T-helper 1 cell treated with Interleukin-12 subunit alpha and Interleukin-12 subunit beta and Interleukin-4 antibody, amounts not matched to agents 30 ng/mL and 1 ng/mL, for 36 hours (primary cell): ENCODE measurements around the gene AOPEP. TPM values are rescaled to one million over a fixed set of nuclear protein-coding genes. Genes with fewer than 3 reads are reported as not detected.

ENCODE experiments used
- intact Hi-C: fragments of 100-400 bp; cut with micrococcal nuclease; formaldehyde crosslinking; loops from one replicate; pipeline ENCODE4 v1.15.1; 2024
- total RNA-seq: library from RNA; stranded (reverse); gene quantifications from 2 replicates; pipeline ENCODE4 v1.2.3, GENCODE V29; 2022

Gene AOPEP
- total RNA-seq, 1 donor from 2014 or later: 19.7 TPM

GRCh38 chr9:95100071-95100627, 373.6 kb downstream of the AOPEP start:
- intact Hi-C loops: no loop called here

- intact Hi-C loops: no loop called here
Measured at GRCh38 chr9:95101326-95101725, 374.8 kb downstream of the AOPEP start.

GRCh38 chr9:95102001-95102433, 375.5 kb downstream of the AOPEP start:
- intact Hi-C loops: no loop called here

DNA sequence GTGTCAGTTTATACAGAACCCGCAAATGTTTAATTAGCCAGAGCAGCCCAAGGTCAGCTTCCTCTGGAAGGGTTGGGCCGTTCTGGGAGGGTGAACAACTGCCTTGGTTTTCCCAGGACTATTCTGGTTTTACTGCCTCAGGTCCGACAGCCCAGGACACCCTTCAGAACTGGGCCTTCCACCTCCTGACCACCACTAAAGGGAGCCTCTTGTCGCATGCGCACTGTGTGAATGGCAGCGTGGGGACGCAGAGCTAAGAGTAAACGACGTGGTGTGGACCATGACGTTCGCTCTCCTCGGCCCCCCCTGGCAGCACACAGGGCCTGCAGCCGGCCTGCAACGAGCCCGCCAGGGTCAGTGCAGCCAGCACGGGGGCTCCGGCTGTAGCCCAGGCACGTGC, 376.1 kb downstream of the AOPEP start:
- intact Hi-C loops: no loop called here

DNA sequence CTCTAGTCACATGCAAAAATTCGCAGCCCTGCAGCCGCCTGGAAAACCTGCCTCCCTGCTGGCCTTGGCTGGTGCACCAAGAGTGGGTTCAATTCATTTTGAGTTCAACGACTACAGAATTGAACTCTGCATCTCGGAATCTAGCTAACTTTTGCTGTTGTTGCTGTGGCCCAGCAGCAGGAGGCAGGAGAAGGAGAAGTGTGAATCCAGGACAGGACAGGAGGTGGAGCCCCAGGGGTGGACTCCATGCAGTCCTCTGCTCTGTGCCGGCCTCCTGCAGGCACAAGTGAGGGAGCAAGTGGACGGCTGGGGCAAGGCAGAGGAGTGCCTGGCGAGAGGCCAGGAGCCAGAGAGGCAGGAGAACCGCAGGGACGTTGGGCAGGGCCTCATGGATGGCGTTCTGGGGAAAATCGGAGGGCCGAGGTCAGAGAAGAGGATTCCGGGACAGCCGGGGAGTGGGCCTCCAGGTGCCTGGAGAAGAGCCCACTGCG, 376.8 kb downstream of the AOPEP start:
- intact Hi-C loops: no loop called here

GRCh38 chr9:95103871-95104580, 377.5 kb downstream of the AOPEP start:
- intact Hi-C loops: no loop called here

GRCh38 chr9:95104581-95104960, 378.1 kb downstream of the AOPEP start:
- intact Hi-C loops: no loop called here

DNA sequence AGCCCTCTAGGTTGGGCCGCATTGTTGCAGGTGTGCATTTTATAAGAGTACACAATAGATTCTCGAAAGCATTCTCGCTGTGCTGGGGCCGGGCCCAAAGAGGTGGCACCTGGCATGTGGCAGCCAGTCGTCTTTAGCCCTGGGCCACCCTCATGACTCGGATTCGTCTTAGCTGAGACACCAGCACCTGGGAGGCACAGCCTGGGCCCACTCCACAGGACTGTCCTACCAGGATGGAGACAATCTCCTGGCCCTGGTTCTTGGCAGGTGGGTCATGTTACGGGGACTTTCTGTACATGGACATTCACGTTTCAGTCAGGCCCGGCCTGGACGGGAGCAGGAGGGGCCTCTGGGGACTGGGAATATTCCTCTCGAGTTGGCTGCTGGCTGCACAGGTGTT, 378.5 kb downstream of the AOPEP start:
- intact Hi-C loops: no loop called here

- intact Hi-C loops: no loop called here
Measured at GRCh38 chr9:95105519-95106287, 379.2 kb downstream of the AOPEP start.

DNA sequence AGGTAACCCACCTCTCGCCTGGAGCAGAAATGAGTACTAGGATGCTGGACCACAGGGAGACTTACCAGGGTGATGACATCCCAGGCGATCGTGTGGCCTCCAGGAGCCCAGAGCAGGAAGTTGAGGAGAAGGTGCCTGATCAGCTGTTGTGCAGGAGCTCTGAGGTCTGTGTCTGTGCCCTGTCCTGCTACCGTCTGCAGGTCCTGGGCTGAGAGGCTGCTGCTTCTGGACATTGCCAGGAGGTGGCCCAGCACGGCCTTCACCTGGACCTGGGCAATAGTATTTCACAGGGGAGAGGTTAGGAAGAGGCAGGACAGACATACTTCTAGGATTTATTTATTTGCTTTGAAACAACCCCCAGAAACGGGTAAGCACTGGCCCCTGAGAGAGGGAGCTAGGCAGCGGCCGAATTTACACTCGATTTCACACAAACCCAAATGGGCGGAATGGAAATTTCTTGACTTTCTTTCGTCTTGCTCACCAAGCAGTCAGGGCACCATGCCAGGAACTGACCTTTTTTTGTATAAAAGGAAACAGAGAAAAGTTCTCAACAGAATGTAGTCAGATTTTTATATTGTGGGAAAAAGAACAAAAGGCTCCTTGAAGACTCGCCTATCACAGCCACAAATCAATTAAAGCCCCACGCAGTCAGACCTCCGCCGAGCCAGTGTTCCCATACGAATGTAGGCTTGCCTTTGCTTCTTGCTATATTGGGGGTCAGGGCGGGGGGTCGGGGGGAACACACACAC, 380.7 kb downstream of the AOPEP start:
- intact Hi-C loops: no loop called here

DNA sequence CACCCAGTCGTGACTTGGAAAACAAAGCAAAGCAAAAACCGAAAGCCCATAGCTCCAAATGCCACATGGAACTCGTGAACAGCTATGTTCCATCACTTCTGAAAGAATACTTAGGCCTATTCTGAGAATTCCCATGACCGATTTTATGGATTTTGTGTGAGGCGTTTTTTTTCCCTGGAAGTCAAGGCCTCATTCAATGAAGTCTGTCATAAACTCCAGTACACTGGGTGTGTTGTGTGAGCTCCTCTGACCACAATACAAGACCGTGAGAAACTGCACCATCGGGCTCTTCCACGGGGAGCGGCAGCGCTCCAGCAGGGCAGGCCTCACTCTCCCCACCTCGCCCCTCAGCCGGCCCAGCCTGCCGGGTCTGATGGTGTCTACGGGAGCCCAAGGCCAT, 381.5 kb downstream of the AOPEP start:
- intact Hi-C loops: no loop called here

GRCh38 chr9:95108777-95109176, 382.3 kb downstream of the AOPEP start:
- intact Hi-C loops: no loop called here

- intact Hi-C loops: no loop called here
Measured at GRCh38 chr9:95109456-95109855, 383.0 kb downstream of the AOPEP start.

DNA sequence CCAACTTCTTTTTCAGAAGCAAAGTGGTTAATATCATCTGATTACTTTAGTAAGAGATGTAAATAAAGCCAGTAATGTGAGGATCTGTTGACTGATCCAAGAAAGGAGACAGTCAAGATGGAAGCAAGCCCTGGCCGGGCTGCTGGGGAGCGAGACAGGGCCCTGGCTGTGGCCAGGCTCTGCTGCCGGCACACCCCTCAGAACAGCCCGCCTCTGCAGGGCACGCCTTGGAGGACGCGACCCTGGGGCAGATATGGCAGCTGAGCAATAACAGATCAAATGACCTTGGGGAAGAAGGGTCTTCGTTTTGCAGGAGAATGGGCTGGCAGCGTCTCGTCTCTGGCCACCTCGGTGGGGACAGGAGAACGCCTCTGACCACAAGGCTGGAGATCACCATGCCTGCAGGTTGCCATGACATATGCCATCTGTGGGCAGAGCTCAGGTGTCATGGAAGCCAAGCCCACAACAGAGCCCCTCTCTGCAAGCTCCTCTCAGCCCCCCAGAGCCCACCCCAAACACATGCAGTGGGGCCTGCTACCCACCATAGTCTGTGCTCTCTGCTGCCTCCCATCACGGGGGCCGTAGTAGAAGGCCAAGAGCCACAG, 384.5 kb downstream of the AOPEP start:
- intact Hi-C loops: no loop called here

DNA sequence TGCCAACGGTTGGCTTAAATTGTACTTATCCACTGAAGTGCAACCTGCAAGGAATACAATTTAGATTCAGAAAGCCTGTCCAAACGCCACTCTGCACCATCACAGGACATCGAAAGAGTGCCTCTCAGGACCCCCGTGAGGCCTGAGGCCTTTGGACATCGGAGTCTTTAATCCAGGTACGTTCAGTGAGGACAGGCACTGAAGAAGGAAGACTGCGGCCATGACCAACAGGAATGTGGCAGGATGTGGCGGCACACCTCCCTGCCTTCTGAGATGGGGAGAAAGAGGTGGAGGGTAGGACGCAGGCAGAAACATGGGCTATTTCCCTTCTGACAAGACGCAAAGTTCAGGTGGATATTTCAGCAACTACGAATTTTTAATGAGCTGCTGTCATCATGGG, 385.2 kb downstream of the AOPEP start:
- intact Hi-C loops: no loop called here

GRCh38 chr9:95112436-95113280, 386.2 kb downstream of the AOPEP start:
- intact Hi-C loops: no loop called here

DNA sequence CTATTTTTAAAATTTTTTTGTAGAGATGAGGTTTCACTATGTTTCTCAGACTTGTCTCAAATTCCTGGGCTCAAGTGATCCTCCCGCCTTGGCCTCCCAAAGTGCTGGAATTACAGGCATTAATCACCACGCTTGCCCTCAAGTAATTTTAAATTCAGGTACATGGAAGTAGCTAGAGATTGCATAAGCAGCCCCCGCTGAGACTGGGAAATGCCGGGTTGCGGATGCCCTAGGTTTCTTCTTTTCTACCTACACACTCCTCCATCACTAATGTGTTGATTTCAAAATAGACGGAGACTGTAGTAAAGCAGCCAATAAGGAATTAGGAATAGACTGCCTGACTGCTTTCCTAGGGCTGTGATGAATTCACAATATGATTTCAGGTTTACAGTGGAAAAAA, 388.6 kb downstream of the AOPEP start:
- intact Hi-C loops: no loop called here

DNA sequence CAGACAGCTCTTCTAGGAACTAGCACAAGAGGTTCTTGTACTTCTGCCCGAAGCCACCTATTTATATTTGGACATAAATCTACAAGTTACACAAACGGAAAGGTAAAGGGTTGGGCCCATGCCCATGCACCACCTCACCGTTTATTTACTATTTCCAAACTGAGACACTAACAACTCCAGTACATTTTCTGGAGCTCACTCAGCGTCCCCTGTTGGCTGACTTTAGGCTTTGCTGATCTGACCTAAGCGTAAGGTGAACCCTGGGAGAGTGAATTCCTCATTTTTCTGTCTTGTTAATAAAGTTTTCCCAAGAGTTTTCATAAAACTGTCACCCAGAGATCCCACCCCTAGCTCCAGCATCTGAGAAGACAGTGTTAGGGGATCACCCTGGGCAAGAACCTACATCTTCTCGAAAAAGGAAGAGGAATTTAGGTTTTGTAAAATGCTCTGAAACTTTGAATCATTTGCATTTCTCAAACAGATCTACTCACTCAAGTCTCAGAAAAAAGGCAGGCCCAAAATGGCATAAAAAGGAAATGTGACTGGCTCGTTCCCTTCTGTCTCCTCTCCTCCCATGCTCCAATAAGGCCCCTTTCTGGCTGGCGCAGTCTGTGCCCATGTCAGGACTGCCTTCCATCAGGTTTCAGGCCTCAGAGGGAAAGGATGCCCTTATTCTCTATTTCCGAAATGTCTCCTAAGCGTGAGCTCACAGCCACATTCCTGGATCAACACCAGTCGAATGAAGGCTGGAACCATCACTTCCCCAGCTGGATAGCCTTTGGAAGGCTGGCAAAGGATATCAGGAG, 389.7 kb downstream of the AOPEP start:
- intact Hi-C loops: no loop called here

DNA sequence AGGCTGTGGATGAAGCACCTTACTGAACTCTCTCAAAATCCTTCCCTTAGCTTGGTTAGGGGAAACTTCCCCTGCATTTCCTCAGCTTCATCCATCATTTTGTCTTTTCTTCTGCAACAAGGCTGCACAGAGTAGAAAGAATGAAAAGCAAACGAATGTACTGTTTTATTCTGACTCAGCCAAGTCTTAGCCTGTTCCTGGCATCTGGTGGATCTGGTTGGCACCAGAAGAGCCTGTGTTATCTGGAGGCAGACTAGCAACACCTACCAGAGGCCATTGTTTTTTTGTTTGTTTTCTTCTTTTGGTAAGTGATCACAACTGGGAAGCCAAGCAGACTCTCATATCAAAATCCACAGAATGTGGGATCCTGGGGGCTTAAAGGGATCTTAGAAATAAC, 390.3 kb downstream of the AOPEP start:
- intact Hi-C loops: no loop called here

GRCh38 chr9:95118596-95118995, 392.1 kb downstream of the AOPEP start:
- intact Hi-C loops: no loop called here
